Caco-2 (cell line): ENCODE data around the gene RANBP3. TPM values are rescaled to one million over a fixed set of nuclear protein-coding genes. Genes with fewer than 3 reads are reported as not detected.
A peak's percentile ranks its signal among the peaks of the same experiment; 100 is the strongest.

Source experiments
- BruUV-seq: library from RNA; stranded (reverse); fragments of 400-500 nt; replicated peaks from 2 replicates; lab custom pipeline; 2021; lab: Mats Ljungman, UMichigan
- CTCF ChIA-PET: fragments of 300-600 bp; sonication (Branson Sonifier 250); formaldehyde crosslinking; loops from one replicate; lab custom pipeline; 2022; ENCODE audit warnings: antibody characterized with exemption; lab: Charles Lee
- POLR2A ChIA-PET: fragments of 300-600 bp; sonication (Branson Sonifier 250); formaldehyde crosslinking; loops from one replicate; lab custom pipeline; 2022; ENCODE audit warnings: antibody characterized with exemption; lab: Charles Lee
- DNase-seq, 2 experiments: peaks; one replicate each; pipeline versions ENCODE4 v3.0.0 to v3.0.0-alpha.2; 2020 to 2022
- H3K27me3 ChIP-seq: replicated peaks from 2 replicates; pipeline ENCODE4 v1.6.0; 2011; ENCODE audit warnings: low read length; ENCODE audit not compliant: control insufficient read depth, insufficient read depth
- H3K36me3 ChIP-seq: 2 replicates; pipeline ENCODE4 v1.5.1; 2011; ENCODE audit warnings: low read length; ENCODE audit not compliant: control insufficient read depth, insufficient read depth
- H3K4me1 ChIP-seq: fragments of 250-450 bp; sonication (Bioruptor Pico); 2 replicates; pipeline ENCODE4 v1.5.1; 2020; ENCODE audit warnings: mild to moderate bottlenecking
- H3K4me3 ChIP-seq: 2 replicates; pipeline ENCODE4 v1.5.1; 2011; ENCODE audit warnings: low read depth, mild to moderate bottlenecking, control low read depth, low read length
- H3K9me3 ChIP-seq: fragments of 250-450 bp; sonication (Bioruptor Pico); 2 replicates; pipeline ENCODE4 v1.5.1; 2020; ENCODE audit warnings: mild to moderate bottlenecking, moderate library complexity
- H3K27ac Mint-ChIP-seq: one replicate; pipeline ENCODE4 v1.8.0; 2022; ENCODE audit warnings: mixed read lengths; ENCODE audit not compliant: unreplicated experiment
- H3K27me3 Mint-ChIP-seq: one replicate; pipeline ENCODE4 v1.8.0; 2022; ENCODE audit warnings: mixed read lengths; ENCODE audit not compliant: insufficient read depth, unreplicated experiment
- H3K36me3 Mint-ChIP-seq: one replicate; pipeline ENCODE4 v1.8.0; 2022; ENCODE audit warnings: mild to moderate bottlenecking, mixed read lengths; ENCODE audit not compliant: insufficient read depth, unreplicated experiment
- H3K4me1 Mint-ChIP-seq: one replicate; pipeline ENCODE4 v1.8.0; 2022; ENCODE audit warnings: low read depth, mixed read lengths; ENCODE audit not compliant: unreplicated experiment
- H3K4me3 Mint-ChIP-seq: one replicate; pipeline ENCODE4 v1.8.0; 2022; ENCODE audit warnings: mild to moderate bottlenecking, moderate library complexity, mixed read lengths; ENCODE audit not compliant: unreplicated experiment
- H3K9me3 Mint-ChIP-seq: one replicate; pipeline ENCODE4 v1.8.0; 2022; ENCODE audit warnings: mixed read lengths; ENCODE audit not compliant: unreplicated experiment
- intact Hi-C: fragments of 100-400 bp; cut with micrococcal nuclease; formaldehyde crosslinking; loops from one replicate; pipeline ENCODE4 v1.10.0; 2022; ENCODE audit not compliant: unreplicated experiment
- total RNA-seq: library from RNA; stranded (reverse); gene quantifications from 2 replicates; pipeline ENCODE4 v1.2.3, GENCODE V29; 2022
- TF ChIP-seq, protein P1 (sequence below), 2 experiments: fragments of 200-600 bp in 1 of 2; IDR thresholded peaks; 1 replicate in 1 of 2; 2 replicates in 1 of 2; pipeline versions ENCODE4 v1.5.1 to v1.8.0; 2011 to 2022; ENCODE audit warnings: antibody characterized with exemption in 1 of 2, control low read depth in 1 of 2, inconsistent platforms in 1 of 2, low read depth in 1 of 2, low read length in 1 of 2, mild to moderate bottlenecking in 1 of 2, moderate library complexity in 1 of 2; ENCODE audit not compliant: insufficient read depth in 1 of 2, severe bottlenecking in 1 of 2, unreplicated experiment in 1 of 2

Gene RANBP3
- total RNA-seq, 1 experiment from 2014 or later, result 90.4 TPM

DNA sequence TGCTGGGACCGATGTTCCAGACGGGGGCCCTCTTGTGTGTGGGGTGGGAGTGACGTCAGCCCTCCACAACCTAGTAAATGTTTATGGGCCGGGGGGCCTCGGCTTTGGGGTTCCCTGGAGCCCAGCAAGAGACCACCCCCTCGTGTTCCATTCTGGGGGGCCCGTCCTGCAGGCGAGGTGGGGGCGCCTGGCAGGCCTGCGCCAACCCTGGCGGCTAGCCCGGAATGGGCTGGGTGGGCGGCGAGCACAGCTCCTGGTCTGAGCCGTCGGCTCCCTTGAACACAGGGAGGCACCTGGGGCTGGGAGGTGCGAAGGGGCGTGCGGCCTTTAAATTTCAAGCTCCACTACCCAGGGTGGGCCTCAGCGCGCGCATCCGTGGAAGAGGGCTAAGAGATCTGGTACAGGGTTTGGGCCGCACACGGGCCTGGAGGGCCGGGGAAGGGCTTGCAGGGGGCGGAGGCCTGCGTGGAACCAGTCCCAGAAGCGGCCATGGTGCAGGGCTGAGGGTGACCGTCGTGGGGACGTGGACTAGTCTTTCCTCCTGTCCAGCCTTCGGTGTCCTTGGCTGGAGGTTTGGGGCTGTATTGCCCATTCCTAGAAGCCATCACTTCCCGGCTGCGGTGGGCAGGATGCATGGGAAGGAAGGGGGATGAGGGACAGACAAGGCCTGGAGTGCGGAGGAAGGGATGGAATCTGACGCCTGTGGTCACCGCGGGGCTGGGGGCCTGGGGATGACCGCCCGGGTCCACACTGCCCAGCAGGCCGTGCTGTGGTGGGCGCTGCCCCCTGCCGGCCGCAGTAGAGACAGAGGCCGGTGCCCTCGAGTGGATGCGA is 85.8 kb downstream of the RANBP3 start:
- POLR2A ChIA-PET, result interaction anchor here (0.6 kb wide), 1 partner anchor 33 kb away, joined by 3 read pairs; no protein-coding TSS in a partner anchor
- Histone ChIP-seq H3K9me3 (no peaks in the 10 kb centered on the region), H3K4me3 (no peak overlapping the region), H3K27me3 (no peaks in the 10 kb centered on the region), H3K4me1 (peaks cover 5% of the 10 kb centered on the region; the same call in 1 of the 2 replicates), H3K36me3 (no peaks in the 10 kb centered on the region; the same call in 1 of the 2 replicates)
- Mint-ChIP-seq H3K4me1 (peaks cover 9% of the 10 kb centered on the region), H3K27ac (peak overlapping the region; percentile 65), H3K27me3 (no peaks in the 10 kb centered on the region), H3K9me3 (no peaks in the 10 kb centered on the region), H3K4me3 (no peak overlapping the region), H3K36me3 (peaks cover 38% of the 10 kb centered on the region)
- CTCF ChIA-PET, result interaction anchor here (1.2 kb wide), 1 partner anchor 88 kb away, joined by 7 read pairs; no protein-coding TSS in a partner anchor
- TF ChIP-seq, protein P1, sequence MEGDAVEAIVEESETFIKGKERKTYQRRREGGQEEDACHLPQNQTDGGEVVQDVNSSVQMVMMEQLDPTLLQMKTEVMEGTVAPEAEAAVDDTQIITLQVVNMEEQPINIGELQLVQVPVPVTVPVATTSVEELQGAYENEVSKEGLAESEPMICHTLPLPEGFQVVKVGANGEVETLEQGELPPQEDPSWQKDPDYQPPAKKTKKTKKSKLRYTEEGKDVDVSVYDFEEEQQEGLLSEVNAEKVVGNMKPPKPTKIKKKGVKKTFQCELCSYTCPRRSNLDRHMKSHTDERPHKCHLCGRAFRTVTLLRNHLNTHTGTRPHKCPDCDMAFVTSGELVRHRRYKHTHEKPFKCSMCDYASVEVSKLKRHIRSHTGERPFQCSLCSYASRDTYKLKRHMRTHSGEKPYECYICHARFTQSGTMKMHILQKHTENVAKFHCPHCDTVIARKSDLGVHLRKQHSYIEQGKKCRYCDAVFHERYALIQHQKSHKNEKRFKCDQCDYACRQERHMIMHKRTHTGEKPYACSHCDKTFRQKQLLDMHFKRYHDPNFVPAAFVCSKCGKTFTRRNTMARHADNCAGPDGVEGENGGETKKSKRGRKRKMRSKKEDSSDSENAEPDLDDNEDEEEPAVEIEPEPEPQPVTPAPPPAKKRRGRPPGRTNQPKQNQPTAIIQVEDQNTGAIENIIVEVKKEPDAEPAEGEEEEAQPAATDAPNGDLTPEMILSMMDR (IDR thresholded peaks at IDR 0.05; ENCODE audit: insufficient read depth in 1 of 2, low read depth in 1 of 2, low read length in 1 of 2, severe bottlenecking in 1 of 2, unreplicated experiment in 1 of 2), result peak; percentile 74 to 86
- no TSS peak for BruUV-seq
- peak in 1 of 2 experiments; percentile 64 for DNase-seq
- intact Hi-C loops, result loop anchor here (1.0 to 2.0 kb wide), 2 partner anchors 87 to 119 kb away; partner anchors contain the start of gene NRTN

DNA sequence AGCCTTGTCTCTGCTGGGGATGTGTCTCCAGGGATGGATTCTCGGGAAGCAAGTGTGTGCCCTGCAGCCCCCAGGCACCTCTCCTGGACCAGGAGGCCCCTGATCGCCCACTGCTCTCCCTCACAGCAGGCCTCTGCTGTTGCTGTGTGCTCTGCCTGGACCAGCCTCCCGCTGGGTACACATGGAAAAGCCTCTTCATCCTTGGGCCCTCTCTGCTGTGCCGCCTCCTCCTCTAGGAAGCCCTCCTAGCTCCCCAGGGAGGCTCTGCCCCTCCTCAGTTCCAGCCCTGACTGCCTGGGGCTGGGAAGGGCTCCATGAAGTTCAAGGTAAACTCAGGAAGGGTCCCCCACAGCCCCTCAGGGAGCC is 86.4 kb downstream of the RANBP3 start:
- DNase-seq, result no peak
- H3K9me3 ChIP-seq, result no peaks in the 10 kb centered on the region
- H3K4me3 ChIP-seq, result no peak overlapping the region
- Mint-ChIP-seq H3K27me3 (no peaks in the 10 kb centered on the region), H3K27ac (no peak overlapping the region), H3K36me3 (peaks cover 38% of the 10 kb centered on the region), H3K4me1 (peaks cover 9% of the 10 kb centered on the region), H3K4me3 (no peak overlapping the region), H3K9me3 (no peaks in the 10 kb centered on the region)
- peaks cover 5% of the 10 kb centered on the region; the same call in 1 of the 2 replicates for H3K4me1 ChIP-seq
- POLR2A ChIA-PET, result interaction anchor here (0.6 kb wide), 1 partner anchor 33 kb away, joined by 3 read pairs; no protein-coding TSS in a partner anchor
- intact Hi-C loops, result no loop called here
- no peaks in the 10 kb centered on the region; the same call in 1 of the 2 replicates for H3K36me3 ChIP-seq
- no peaks in the 10 kb centered on the region for H3K27me3 ChIP-seq
- TF ChIP-seq, protein P1 (IDR thresholded peaks at IDR 0.05; ENCODE audit: insufficient read depth in 1 of 2, low read depth in 1 of 2, low read length in 1 of 2, severe bottlenecking in 1 of 2, unreplicated experiment in 1 of 2), result no peak
- no TSS peak for BruUV-seq
- CTCF ChIA-PET, result interaction anchor here (1.2 to 2.3 kb wide), 2 partner anchors 88 kb away, joined by 7 to 19 read pairs; partner anchors contain the start of gene NRTN

DNA sequence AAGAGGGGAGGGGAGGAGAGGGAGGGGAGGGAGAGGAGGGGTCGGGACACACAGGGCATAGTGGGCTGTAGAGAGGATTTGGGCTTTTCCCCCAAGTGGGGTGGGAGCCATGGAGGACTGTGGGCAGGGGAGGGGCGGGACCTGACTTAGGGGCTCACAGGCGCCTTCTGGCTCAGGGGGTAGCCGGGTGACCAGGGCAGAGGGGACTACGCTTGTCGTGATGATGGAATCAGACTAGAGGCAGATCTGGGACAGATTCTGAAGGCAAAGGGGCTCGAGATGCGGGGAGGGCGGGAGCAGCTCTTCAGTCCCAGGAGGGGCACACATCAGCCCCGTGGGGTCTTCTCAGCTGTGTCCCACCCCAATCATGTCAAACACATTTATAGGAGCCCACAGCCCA is 87.8 kb downstream of the RANBP3 start:
- H3K27me3 Mint-ChIP-seq, result no peaks in the 10 kb centered on the region
- peak overlapping the region; percentile 5 for H3K27ac Mint-ChIP-seq
- Histone ChIP-seq H3K9me3 (no peaks in the 10 kb centered on the region), H3K4me1 (peaks cover 5% of the 10 kb centered on the region; the same call in 1 of the 2 replicates), H3K4me3 (no peak overlapping the region), H3K27me3 (no peaks in the 10 kb centered on the region), H3K36me3 (no peaks in the 10 kb centered on the region)
- POLR2A ChIA-PET, result no interaction called here
- no peak overlapping the region for H3K4me3 Mint-ChIP-seq
- no TSS peak for BruUV-seq
- H3K4me1 Mint-ChIP-seq, result peaks cover 9% of the 10 kb centered on the region
- H3K9me3 Mint-ChIP-seq, result no peaks in the 10 kb centered on the region
- TF ChIP-seq, protein P1 (IDR thresholded peaks at IDR 0.05; ENCODE audit: insufficient read depth in 1 of 2, low read depth in 1 of 2, low read length in 1 of 2, severe bottlenecking in 1 of 2, unreplicated experiment in 1 of 2), result no peak
- H3K36me3 Mint-ChIP-seq, result peaks cover 31% of the 10 kb centered on the region
- CTCF ChIA-PET, result interaction anchor here (1.1 to 2.3 kb wide), 2 partner anchors 14 to 86 kb away, joined by 3 to 19 read pairs; partner anchors contain the start of genes NRTN and VMAC
- no peak for DNase-seq
- intact Hi-C loops, result no loop called here
